ENCODE results near the gene BNC2. TPM values are rescaled to one million over a fixed set of nuclear protein-coding genes. Genes with fewer than 3 reads are reported as not detected.

Gene BNC2
- total and polyA plus RNA-seq, 4 donors: 0.96 to 23.2 (median 9.7) TPM

DNA sequence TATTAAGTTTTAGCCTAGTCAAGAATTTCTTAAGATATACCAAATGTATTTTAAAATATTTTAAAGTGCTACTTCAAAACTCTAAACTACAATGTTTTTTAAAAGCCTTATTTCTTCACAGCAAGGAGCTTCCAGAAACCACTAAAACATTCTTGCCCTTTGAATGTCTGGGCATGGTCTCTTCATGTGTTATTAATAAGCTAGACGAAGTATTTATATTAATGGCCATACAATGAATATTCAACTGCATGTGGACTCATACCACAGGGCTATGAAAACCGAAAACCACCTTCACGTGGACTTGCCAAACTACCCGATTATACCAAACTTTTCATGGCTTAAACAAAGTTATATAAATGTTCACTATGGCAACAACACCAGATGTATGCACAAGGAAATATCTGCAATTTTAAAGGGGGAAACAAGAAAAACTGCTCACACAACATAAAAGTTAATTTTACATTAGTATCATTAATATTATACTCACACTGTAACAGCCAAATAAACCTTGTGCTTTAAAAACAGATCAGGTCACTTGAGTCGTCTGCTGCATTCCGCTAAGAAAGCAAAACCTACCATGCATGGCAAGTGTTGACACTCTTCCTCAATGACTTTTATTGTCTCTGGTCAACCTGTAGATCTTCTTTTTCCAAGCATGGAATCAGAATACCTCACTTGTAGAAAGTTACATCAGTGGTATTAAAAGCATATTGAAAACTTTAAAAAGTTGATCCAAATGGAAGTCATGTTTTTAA is 246.3 kb downstream of the BNC2 start:
- no peaks in the 10 kb centered on the region for H3K27me3 ChIP-seq (ENCODE audit: control insufficient read depth in 3 of 3, insufficient read depth in 3 of 3, low read length in 2 of 3)
- H3K4me3 ChIP-seq: no peak overlapping the region
- ATAC-seq (ENCODE audit: insufficient read depth, low FRiP score): no peak
- H3K9ac ChIP-seq (ENCODE audit: insufficient read depth in 1 of 2, low read length in 2 of 2): no peak overlapping the region
- WGBS, 2 donors: 91 to 92% methylated on average over 6 of the region's 6 CpGs
- TF ChIP-seq, protein P1, sequence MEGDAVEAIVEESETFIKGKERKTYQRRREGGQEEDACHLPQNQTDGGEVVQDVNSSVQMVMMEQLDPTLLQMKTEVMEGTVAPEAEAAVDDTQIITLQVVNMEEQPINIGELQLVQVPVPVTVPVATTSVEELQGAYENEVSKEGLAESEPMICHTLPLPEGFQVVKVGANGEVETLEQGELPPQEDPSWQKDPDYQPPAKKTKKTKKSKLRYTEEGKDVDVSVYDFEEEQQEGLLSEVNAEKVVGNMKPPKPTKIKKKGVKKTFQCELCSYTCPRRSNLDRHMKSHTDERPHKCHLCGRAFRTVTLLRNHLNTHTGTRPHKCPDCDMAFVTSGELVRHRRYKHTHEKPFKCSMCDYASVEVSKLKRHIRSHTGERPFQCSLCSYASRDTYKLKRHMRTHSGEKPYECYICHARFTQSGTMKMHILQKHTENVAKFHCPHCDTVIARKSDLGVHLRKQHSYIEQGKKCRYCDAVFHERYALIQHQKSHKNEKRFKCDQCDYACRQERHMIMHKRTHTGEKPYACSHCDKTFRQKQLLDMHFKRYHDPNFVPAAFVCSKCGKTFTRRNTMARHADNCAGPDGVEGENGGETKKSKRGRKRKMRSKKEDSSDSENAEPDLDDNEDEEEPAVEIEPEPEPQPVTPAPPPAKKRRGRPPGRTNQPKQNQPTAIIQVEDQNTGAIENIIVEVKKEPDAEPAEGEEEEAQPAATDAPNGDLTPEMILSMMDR (IDR thresholded peaks at IDR 0.05; ENCODE audit: control extremely low read depth, extremely low read depth): no peak
- peaks cover 0 to 72% (median 19%) of the 10 kb centered on the region in 5 donors for H3K4me1 ChIP-seq (ENCODE audit: control insufficient read depth in 5 of 5, insufficient read depth in 5 of 5, low read length in 5 of 5)
- no peaks in the 10 kb centered on the region for H3K36me3 ChIP-seq (ENCODE audit: control insufficient read depth in 4 of 4, insufficient read depth in 4 of 4, low read length in 4 of 4)
- no peaks in the 10 kb centered on the region for H3K9me3 ChIP-seq (ENCODE audit: control insufficient read depth in 4 of 4, insufficient read depth in 3 of 4, low read length in 3 of 4)
- no peak for DNase-seq
- no peak overlapping the region for H3K27ac ChIP-seq (ENCODE audit: low read depth in 1 of 2, low read length in 1 of 2)

DNA sequence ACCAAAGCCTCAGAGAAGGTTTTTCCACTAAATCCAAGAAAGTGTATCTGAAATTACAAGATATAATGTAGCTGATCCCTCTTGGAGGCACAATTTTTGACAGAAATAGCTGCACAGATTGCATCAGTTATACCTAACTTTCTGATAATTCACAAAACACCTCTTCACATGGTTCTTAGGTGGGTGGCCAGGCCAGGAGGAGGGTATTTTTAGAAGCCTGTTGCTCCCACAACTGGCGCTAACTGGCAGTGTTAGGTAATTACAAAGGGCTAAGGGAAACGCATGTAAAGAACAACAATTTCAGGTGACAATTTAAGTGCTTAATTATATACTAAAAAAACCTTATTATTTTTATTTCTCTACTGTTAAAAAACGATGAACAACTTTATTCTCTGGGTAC is 247.9 kb downstream of the BNC2 start:
- 90 to 94% methylated on average over 3 of the region's 3 CpGs for WGBS, 2 donors
- no peaks in the 10 kb centered on the region for H3K9me3 ChIP-seq (ENCODE audit: control insufficient read depth in 4 of 4, insufficient read depth in 3 of 4, low read length in 3 of 4)
- H3K27ac ChIP-seq (ENCODE audit: low read depth in 1 of 2, low read length in 1 of 2): no peak overlapping the region
- DNase-seq: no peak
- H3K36me3 ChIP-seq (ENCODE audit: control insufficient read depth in 4 of 4, insufficient read depth in 4 of 4, low read length in 4 of 4): no peaks in the 10 kb centered on the region
- no peak for ATAC-seq (ENCODE audit: insufficient read depth, low FRiP score)
- H3K4me1 ChIP-seq (ENCODE audit: control insufficient read depth in 5 of 5, insufficient read depth in 5 of 5, low read length in 5 of 5): peaks cover 0 to 66% (median 19%) of the 10 kb centered on the region in 5 donors
- TF ChIP-seq, protein P1 (IDR thresholded peaks at IDR 0.05; ENCODE audit: control extremely low read depth, extremely low read depth): no peak
- H3K9ac ChIP-seq (ENCODE audit: insufficient read depth in 1 of 2, low read length in 2 of 2): no peak overlapping the region
- no peaks in the 10 kb centered on the region for H3K27me3 ChIP-seq (ENCODE audit: control insufficient read depth in 3 of 3, insufficient read depth in 3 of 3, low read length in 2 of 3)
- no peak overlapping the region for H3K4me3 ChIP-seq

DNA sequence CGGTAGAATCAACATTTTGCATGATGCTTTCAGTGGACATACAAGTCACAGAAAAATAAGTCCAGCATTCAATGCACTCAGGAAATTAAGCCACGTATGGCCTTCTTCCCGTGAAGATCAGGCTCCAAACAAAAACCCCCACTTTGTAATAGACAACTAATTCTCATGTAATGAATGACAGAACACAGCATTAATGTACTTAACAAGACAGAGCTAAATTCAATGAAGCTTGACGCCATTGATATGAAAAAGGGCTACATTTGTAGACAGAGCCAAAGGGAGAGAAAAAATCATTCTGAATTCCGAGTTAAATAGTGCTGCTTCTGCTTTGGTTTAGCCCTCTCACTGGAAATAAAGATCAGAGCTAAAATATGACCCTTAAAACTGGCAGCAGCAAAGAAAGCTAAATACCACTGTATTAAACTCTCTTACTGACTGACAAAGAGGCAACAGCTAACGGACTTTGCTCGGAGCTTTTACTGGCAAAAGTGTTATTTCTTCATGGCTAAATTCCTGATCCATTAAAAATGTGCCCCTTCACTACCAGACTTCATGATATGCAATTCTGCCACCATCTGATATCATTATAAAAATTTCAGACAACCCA is 250.5 kb downstream of the BNC2 start:
- no peak for ATAC-seq (ENCODE audit: insufficient read depth, low FRiP score)
- 77 to 81% methylated on average over 7 of the region's 7 CpGs for WGBS, 2 donors
- no peak overlapping the region for H3K4me3 ChIP-seq
- H3K27me3 ChIP-seq (ENCODE audit: control insufficient read depth in 3 of 3, insufficient read depth in 3 of 3, low read length in 2 of 3): no peaks in the 10 kb centered on the region
- H3K9ac ChIP-seq (ENCODE audit: insufficient read depth in 1 of 2, low read length in 2 of 2): peak overlapping the region in 1 of 2 donors; percentile 24
- TF ChIP-seq, protein P1 (IDR thresholded peaks at IDR 0.05; ENCODE audit: control extremely low read depth, extremely low read depth): no peak
- H3K9me3 ChIP-seq (ENCODE audit: control insufficient read depth in 4 of 4, insufficient read depth in 3 of 4, low read length in 3 of 4): no peaks in the 10 kb centered on the region
- no peaks in the 10 kb centered on the region for H3K36me3 ChIP-seq (ENCODE audit: control insufficient read depth in 4 of 4, insufficient read depth in 4 of 4, low read length in 4 of 4)
- H3K4me1 ChIP-seq (ENCODE audit: control insufficient read depth in 5 of 5, insufficient read depth in 5 of 5, low read length in 5 of 5): peaks cover 0 to 41% (median 0%) of the 10 kb centered on the region in 5 donors
- DNase-seq: peak in 2 of 3 donors; percentile 48 to 62
- H3K27ac ChIP-seq (ENCODE audit: low read depth in 1 of 2, low read length in 1 of 2): no peak overlapping the region
